HG03196 (cell line): ENCODE data around the gene AP1B1.

Experiments used
- ATAC-seq: cut with Tn5 transposase; IDR thresholded peaks from one replicate; pipeline ENCODE4 v1.9.1; 2021; ENCODE audit not compliant: unreplicated experiment

Gene AP1B1

GRCh38 chr22:29301716-29302401 is 86.5 kb downstream of the AP1B1 start:
- ATAC-seq: no peak

GRCh38 chr22:29300807-29301601 is 87.4 kb downstream of the AP1B1 start:
- ATAC-seq: no peak

- no peak for ATAC-seq
These were observed 87.9 kb downstream of the AP1B1 start for GRCh38 chr22:29300467-29300806.

GRCh38 chr22:29299136-29299900 is 89.1 kb downstream of the AP1B1 start:
- no peak for ATAC-seq

- no peak for ATAC-seq
These were observed 89.7 kb downstream of the AP1B1 start for GRCh38 chr22:29298641-29299040.

GRCh38 chr22:29292379-29292778 is 96.0 kb downstream of the AP1B1 start:
- no peak for ATAC-seq

GRCh38 chr22:29291215-29291614 is 97.2 kb downstream of the AP1B1 start:
- ATAC-seq: no peak

GRCh38 chr22:29290061-29290460 is 98.3 kb downstream of the AP1B1 start:
- ATAC-seq: no peak

GRCh38 chr22:29288837-29289236 is 99.5 kb downstream of the AP1B1 start:
- ATAC-seq: no peak

GRCh38 chr22:29284196-29284595 is 104.2 kb downstream of the AP1B1 start:
- no peak for ATAC-seq

- ATAC-seq: no peak
These were observed 110.4 kb downstream of the AP1B1 start for GRCh38 chr22:29277927-29278326.
